GDM1 (cell line): ENCODE measurements around the gene CHST4.
"Not testable (repeated sequence)": the region's sequence is repeated elsewhere in the genome, so short reads cannot be mapped to it uniquely, and the experiment has no call there.

Source experiments
- DNase-seq: peaks from one replicate; lab custom pipeline; 2025; lab: John Stamatoyannopoulos, UW

Gene CHST4

DNA sequence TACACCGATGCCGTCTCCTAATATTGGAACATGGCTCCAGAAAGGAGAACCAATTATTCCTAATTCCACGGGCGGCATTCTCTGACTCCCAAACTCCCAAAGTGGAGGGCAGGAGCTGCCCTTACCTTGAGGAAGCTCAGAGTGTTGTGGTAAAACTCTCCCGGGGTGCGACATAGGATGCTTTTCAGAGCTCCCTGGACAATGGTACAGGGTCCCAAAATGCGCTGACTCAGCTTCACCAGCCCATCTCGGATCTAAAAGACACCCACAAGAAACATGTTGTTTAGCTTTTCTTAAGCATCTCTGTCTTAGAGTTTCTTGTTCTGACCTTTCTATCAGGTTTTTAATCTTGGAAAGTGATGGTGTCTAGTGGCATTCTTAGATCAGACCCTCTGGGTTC, 43.9 kb downstream of the CHST4 start:
- no peak for DNase-seq

GRCh38 chr16:71572497-71573116, 46.4 kb downstream of the CHST4 start:
- no peak for DNase-seq

- DNase-seq = no peak
These were observed 47.3 kb downstream of the CHST4 start for GRCh38 chr16:71573387-71574094.

DNA sequence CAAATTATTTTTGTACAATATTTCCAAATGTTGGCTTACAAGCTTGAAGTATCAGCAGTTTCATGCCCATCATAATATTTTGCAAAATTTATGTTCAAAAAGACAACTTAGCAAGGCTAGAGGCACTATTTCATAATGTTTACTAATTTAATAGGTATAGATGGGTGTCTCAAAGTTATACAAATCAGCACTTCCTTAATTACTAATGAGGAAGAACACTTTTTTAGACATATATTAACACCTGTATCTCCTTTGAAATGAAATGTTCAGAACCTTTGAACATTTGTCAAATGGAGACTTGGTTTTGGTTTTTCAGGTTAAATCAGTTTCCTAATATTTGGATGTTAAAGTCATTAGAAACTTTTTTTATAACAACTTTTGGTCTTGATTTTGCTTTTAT, 48.5 kb downstream of the CHST4 start:
- DNase-seq = no peak

- DNase-seq = no peak
These were observed 50.7 kb downstream of the CHST4 start, which contains the start of gene TAT for GRCh38 chr16:71576971-71577370. TSS of gene TAT (minus strand) at chr16:71577092. CDS start at chr16:71576415, 677 bp downstream.

- not testable (repeated sequence) for DNase-seq
These were observed 56.3 kb downstream of the CHST4 start for GRCh38 chr16:71582553-71582848.

DNA sequence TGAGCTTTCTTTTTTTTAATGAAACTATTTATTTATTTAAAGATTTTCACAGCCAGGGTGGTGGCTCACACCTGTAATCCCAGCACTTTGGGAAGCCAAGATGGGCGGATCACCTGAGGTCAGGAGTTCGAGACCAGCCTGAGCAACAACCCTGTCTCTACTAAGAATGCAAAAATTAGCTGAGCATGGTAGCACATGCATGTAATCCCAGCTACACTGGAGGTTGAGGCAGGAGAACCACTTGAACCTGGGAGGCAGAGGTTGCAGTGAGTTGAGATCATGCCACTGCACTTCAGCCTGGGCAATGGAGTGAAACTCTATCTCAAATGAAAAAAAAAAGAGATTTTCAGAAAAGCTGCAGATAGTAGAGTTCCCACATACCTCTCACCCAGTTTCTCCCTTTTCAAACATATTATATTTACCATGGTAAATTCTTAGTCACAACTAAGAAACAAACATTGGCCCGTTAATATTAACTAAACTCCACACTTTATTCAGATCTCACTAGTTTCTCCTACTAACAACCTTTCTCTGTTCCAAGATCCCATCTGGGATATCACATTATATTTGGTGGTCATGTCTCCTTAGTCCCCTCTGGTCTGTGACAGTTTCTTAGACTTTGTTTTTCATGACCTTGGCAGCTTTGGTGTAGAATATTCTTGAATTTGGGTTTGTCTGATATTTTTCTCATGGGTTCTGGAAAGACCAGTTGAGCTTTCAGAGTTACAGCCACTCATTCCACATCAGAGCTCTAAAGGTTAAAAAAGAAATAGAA, 58.5 kb downstream of the CHST4 start:
- DNase-seq = no peak

GRCh38 chr16:71585318-71585703, 59.1 kb downstream of the CHST4 start:
- DNase-seq = no peak
